ENCODE measurements around the gene MRPS35. TPM values are rescaled to one million over a fixed set of nuclear protein-coding genes. Genes with fewer than 3 reads are reported as not detected.

Gene MRPS35
- total RNA-seq, 1 donor from 2014 or later, result 31.0 TPM

- no peak overlapping the region for H3K27ac Mint-ChIP-seq (ENCODE audit: unreplicated experiment)
- H3K4me3 Mint-ChIP-seq (ENCODE audit: unreplicated experiment), result no peak overlapping the region
- H3K9me3 Mint-ChIP-seq (ENCODE audit: unreplicated experiment), result no peaks in the 10 kb centered on the region
- peaks cover 24% of the 10 kb centered on the region for H3K4me1 Mint-ChIP-seq (ENCODE audit: unreplicated experiment)
- H3K27me3 Mint-ChIP-seq (ENCODE audit: unreplicated experiment), result no peaks in the 10 kb centered on the region
- no peak for TF ChIP-seq CTCF (IDR thresholded peaks at IDR 0.05)
- DNase-seq (ENCODE audit: extremely low spot score, unreplicated experiment), result no peak
- peaks cover 14% of the 10 kb centered on the region for H3K36me3 Mint-ChIP-seq (ENCODE audit: unreplicated experiment)
Measured at GRCh38 chr12:27787559-27787958, 76.9 kb downstream of the MRPS35 start.

DNA sequence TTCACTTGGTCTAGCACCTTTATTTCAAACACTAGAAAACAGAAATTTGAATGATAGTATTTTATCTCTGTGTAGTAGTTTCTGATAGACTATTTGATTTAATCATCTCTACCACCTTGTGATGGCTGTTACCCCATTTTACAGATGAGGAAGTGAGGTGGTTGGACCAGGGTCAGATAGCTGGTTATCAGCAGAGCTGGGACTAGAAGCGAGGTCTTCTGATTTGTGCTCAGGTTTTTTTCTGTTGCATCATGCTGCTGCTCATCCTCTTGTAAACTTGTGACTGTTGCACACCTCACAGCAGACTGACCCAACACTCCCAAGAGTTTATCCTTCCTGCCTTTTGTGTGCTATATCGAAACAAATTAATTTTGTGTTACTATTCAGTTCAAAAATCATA, 79.5 kb downstream of the MRPS35 start:
- H3K27me3 Mint-ChIP-seq (ENCODE audit: unreplicated experiment), result no peaks in the 10 kb centered on the region
- H3K36me3 Mint-ChIP-seq (ENCODE audit: unreplicated experiment), result peaks cover 33% of the 10 kb centered on the region
- no peak overlapping the region for H3K27ac Mint-ChIP-seq (ENCODE audit: unreplicated experiment)
- peaks cover 11% of the 10 kb centered on the region for H3K4me1 Mint-ChIP-seq (ENCODE audit: unreplicated experiment)
- DNase-seq (ENCODE audit: extremely low spot score, unreplicated experiment), result no peak
- H3K9me3 Mint-ChIP-seq (ENCODE audit: unreplicated experiment), result no peaks in the 10 kb centered on the region
- H3K4me3 Mint-ChIP-seq (ENCODE audit: unreplicated experiment), result no peak overlapping the region
- no peak for TF ChIP-seq CTCF (IDR thresholded peaks at IDR 0.05)

DNA sequence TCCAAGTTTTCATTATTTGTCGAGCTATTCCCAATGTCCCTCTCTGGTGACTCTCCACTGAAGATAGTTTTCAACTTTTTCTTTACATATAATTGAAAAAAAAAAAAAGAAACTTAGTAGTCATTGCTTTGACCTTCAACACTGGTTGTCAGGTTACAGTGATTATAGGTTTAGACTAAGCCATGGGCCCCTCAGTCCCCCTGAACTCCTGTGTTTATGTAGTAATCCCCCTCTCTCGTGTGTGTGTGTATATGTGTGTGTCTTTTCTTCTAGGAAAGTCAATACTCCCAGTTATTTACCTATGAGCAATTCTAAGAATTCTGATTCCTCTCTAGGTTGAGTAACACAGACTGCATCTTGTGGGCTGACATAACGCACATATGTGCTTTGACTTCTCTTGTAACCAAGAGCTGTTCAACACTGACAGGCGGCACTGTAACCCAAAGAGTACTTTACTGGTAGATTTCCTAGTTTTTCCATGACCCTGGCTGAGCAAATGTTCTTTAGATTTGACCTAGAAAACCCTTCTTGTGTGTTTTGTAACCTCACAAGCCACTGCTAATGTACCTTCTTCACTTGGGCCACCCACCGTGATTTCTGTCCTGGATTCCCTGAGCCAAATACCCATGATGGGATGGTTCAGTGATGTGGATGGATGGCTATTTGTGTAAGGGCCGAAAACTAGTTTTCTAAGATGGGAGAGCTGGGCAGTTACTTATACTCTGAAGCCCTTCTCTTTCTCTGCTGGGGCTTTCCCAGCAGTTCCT, 84.4 kb downstream of the MRPS35 start:
- DNase-seq (ENCODE audit: extremely low spot score, unreplicated experiment), result no peak
- Mint-ChIP-seq H3K9me3 (ENCODE audit: unreplicated experiment) (no peaks in the 10 kb centered on the region), H3K27ac (ENCODE audit: unreplicated experiment) (no peak overlapping the region), H3K4me3 (ENCODE audit: unreplicated experiment) (no peak overlapping the region), H3K4me1 (ENCODE audit: unreplicated experiment) (no peaks in the 10 kb centered on the region), H3K36me3 (ENCODE audit: unreplicated experiment) (peaks cover 49% of the 10 kb centered on the region), H3K27me3 (ENCODE audit: unreplicated experiment) (no peaks in the 10 kb centered on the region)
- TF ChIP-seq CTCF (IDR thresholded peaks at IDR 0.05), result no peak

- H3K4me1 Mint-ChIP-seq (ENCODE audit: unreplicated experiment), result no peaks in the 10 kb centered on the region
- H3K4me3 Mint-ChIP-seq (ENCODE audit: unreplicated experiment), result no peak overlapping the region
- no peaks in the 10 kb centered on the region for H3K9me3 Mint-ChIP-seq (ENCODE audit: unreplicated experiment)
- DNase-seq (ENCODE audit: extremely low spot score, unreplicated experiment), result no peak
- no peak for TF ChIP-seq CTCF (IDR thresholded peaks at IDR 0.05)
- no peaks in the 10 kb centered on the region for H3K27me3 Mint-ChIP-seq (ENCODE audit: unreplicated experiment)
- peaks cover 49% of the 10 kb centered on the region for H3K36me3 Mint-ChIP-seq (ENCODE audit: unreplicated experiment)
- H3K27ac Mint-ChIP-seq (ENCODE audit: unreplicated experiment), result no peak overlapping the region
Measured at GRCh38 chr12:27796128-27796527, 85.5 kb downstream of the MRPS35 start.

DNA sequence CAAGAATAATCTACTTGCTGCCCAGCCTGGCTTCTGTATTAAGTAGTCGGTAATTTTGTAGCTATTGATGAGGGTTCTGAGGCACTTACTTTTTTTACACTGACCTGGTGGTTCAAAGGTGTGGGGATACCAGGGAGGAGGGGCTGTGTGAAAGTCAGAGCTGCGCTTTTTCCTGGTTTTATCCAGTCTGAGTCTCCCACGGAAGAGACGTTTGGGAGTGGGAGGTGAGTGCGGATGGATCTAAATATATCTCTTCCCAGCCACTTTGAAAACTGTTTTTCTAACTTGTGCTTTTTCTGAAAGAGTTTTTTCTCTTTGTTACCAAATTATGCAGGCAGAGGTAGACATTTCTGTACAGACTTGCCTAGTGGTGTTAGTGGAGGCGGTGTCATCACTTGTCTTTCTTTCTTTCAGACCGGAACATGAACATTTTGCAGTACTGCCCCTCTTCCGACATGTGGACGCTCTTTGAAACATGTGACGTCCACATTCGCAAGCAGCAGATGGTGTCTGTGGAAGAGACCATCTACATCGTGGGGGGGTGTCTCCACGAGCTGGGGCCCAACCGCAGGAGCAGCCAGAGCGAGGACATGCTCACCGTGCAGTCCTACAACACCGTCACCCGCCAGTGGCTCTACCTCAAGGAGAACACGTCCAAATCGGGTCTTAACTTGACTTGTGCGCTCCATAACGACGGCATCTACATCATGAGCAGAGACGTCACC, 86.8 kb downstream of the MRPS35 start:
- Mint-ChIP-seq H3K9me3 (ENCODE audit: unreplicated experiment) (no peaks in the 10 kb centered on the region), H3K4me1 (ENCODE audit: unreplicated experiment) (no peaks in the 10 kb centered on the region), H3K4me3 (ENCODE audit: unreplicated experiment) (no peak overlapping the region), H3K36me3 (ENCODE audit: unreplicated experiment) (peaks cover 44% of the 10 kb centered on the region), H3K27me3 (ENCODE audit: unreplicated experiment) (no peaks in the 10 kb centered on the region), H3K27ac (ENCODE audit: unreplicated experiment) (no peak overlapping the region)
- TF ChIP-seq CTCF (IDR thresholded peaks at IDR 0.05), result no peak
- DNase-seq (ENCODE audit: extremely low spot score, unreplicated experiment), result no peak

All from osteocyte (in vitro differentiated cells).